GM21515 (cell line): ENCODE measurements around the gene HOOK1.
"Not testable (repeated sequence)": the region's sequence is repeated elsewhere in the genome, so short reads cannot be mapped to it uniquely, and the experiment has no call there.

Source experiments
- ATAC-seq: cut with Tn5 transposase; IDR thresholded peaks from one replicate; pipeline ENCODE4 v1.9.1; 2021; ENCODE audit not compliant: unreplicated experiment

The HOOK1 gene

DNA sequence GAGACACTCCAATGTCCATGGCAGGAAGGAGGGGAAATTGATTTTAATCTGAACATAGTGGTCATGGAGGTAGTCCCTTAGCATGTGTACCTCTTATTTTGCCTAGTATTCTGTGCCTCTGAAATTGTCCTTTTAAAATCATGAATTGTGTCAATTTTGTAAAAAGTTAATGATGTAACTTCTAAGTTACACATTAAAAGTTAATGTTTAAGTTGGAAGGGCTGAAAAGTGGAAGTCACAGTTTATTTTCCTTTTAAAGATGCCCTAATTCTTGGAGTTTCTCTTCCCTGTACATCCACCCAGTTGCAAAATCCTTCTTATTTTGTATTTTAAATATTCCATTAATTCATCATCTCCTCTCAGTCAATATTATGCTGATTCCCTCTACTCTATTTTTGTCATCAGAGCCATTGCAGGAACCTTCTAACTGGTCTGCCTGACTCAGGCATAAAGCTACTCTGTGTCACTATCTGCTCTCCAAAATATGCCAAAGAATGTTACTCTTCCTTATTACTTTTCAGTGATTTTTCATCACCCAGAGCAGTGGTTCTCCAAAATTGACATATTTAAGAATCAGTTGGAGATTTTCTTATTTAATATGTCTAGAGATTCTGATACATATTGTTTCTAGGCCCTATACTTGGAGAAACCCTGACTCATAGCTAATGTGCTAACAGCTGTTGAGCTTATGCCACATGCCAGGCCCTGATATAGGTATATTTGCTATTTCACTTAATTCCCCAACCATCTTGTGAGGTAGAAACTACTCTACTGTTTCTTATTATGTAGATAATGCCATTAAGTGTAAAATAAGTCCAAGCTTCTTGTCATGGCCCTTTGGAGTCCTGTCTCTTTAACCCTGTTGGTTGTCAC lies 5.1 kb downstream of the HOOK1 start:
- no peak for ATAC-seq

DNA sequence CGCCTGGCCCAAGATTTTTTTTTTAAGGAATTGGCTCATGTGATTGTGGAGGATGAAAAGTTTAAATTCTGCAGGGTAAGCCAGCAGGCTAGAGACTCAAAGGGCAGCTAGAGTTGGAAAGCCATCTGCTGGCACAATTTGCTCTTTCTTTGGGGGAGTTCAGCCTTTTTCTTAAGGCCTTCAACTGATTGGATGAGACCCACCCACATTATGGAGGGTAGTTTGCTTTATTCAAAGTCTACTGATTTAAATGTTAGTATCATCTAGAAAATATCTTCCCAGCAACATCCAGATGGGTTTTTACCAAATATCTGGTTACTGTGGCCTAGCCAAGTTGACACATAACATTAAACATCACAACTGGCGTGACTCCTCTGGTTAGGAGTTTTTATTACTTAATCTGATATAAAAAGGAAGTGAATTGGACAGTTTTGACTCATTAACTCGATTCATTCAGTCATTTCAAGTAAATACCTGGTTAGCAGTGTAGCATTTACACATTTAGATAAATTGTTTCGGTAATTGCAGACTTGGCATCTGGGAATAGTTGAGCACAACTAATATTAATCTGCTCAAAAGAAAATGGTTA lies 12.4 kb downstream of the HOOK1 start:
- ATAC-seq: no peak

DNA sequence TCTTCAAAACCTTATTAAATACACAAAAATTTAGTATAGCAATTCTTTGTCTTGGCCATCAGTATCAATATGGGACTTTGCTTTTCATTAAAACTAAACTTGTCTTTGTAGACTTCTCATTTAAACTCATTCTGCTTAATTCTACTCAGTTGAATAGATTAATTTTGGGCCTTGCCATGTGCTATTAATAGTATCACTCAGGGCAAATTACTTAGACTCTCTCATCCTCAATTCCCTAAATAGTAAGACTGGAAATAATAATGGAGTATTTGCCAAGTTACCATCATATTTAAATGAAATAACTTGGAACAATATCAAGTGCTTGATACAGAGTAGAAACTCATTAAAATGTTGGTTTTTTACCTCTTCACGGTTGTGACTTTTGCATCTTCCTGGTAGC lies 13.4 kb downstream of the HOOK1 start:
- ATAC-seq: no peak

DNA sequence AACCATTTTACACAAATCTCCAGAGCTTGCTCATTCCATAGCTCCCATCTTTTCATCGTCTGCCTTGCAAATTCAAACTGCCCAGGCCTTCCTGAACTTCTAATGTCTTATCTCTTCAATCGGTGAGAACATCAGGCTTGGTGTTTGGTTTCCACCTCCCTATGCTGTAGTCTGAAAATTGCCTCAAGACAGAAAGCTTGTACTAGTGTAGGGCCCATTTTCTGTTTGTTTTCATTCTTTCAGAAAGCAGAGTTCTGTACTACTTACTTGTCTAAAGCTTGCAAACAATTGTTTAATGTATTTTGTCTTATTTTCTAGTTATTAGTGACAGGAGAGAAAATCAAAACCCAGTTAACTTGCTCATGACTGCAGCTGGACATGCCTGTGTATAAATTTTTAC lies 16.8 kb downstream of the HOOK1 start:
- no peak for ATAC-seq

DNA sequence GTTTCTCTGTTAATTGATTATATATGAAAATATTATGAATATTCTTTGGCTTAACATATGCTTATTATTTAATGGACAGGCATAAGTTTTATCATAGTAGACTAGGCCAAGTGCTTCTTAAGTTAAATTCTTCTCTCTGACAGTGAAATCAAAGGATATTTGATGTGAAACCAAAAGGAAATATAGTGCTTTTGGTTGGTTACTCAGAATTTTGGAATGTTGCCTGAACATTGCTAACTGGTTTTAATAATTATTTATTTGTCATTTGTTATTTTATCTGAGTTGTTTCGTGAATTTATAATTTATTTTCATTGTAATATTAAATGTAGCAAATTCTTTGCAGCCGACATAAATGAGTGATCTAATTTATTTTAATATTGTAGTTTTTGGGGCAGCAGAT lies 18.3 kb downstream of the HOOK1 start:
- ATAC-seq: no peak

DNA sequence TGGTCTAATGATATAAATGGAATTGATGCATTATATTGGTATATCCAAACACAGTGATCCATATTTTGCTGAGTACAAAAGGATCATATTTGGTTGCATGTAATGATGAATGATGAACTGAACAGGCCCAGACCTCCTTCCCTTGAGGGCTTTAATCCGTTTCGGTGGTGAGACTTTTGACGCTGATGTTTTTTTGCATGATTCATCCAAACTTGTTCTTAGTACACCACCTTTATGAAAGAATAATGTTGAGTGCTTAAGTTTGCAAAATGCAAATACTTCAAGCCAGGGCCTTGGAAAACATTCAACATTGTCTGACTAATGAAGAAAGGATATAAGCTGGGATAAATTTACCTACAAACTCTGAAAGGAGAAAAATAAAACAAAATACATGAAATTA lies 19.2 kb downstream of the HOOK1 start:
- ATAC-seq: no peak

DNA sequence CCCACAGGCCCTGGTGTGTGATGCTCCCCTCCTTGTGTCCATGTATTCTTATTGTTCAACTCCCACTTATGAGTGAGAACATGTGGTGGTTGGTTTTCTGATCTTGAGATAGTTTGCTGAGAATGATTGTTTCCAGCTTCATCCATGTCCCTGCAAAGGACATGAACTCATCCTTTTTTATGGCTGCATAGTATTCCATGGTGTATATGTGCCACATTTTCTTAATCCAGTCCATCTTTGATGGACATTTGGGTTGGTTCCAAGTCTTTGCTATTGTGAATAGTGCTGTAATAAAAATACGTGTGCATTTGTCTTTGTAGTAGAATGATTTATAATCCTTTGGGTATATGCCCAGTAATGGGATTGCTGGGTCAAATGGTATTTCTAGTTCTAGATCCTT lies 23.1 kb downstream of the HOOK1 start:
- ATAC-seq: not testable (repeated sequence)

DNA sequence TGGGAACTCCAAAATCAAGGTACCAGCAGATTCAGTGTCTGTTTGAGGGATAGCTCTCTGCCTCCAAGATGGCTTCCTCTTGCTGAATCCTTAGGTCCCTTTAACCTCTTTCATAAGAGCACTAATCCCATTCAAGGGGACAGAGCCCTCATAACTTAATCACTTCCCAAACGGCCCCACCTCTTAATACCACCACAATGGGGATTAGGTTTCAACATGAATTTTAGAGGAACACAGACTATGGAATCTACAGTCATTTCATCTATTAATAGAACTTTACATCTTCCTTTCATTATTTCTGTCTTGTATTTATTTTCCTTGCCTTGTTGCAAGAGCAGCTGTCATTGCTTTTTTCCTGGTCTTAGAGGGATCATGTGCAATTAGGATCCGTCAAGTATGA lies 30.3 kb downstream of the HOOK1 start:
- ATAC-seq: no peak

DNA sequence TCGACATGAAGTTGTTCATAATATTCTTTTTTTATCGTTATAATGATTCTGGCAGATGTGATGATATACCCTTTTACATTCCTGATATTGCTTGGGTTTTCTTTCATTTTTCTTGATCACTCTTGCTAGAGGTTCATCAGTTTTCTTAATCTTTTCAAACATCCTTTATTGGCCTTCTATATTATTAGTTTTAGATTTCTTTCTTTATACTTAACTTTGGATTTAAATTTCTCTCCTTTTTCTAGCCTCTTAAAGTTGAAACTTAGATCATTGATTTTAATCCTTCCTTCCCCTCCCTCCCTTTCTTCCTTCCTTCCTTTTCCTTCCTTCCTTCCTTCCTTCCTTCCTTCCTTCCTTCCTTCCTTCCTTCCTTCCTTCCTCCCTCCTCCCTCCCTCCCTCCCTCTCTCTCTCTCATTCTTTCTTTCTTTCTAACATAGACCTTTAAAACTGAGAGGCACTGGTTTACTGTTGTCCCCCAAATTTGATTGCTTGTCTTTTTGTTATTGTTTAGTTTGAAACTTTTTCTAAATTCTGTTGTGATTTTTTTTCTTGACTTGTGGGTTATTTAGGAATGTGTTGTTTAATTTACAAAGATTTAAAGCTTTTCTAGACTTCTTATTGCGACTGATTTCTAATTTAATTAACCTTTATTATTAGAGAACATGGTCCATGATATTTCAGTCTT lies 31.6 kb downstream of the HOOK1 start:
- no peak for ATAC-seq

DNA sequence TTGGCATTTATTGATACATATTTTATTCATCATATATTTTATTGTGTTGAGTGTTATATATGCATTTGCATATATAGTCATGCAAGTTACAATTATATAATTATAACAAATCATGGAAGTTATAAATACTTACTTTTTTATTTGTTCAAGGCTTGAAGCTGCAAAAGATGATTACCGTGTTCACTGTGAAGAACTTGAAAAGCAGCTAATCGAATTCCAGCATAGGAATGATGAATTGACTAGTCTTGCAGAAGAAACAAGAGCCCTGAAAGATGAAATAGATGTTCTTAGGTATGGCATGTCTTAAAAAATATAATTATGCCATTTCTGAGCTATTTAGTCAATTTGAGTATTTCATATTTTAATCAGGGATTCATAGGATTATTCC lies 32.1 kb downstream of the HOOK1 start:
- ATAC-seq: no peak

DNA sequence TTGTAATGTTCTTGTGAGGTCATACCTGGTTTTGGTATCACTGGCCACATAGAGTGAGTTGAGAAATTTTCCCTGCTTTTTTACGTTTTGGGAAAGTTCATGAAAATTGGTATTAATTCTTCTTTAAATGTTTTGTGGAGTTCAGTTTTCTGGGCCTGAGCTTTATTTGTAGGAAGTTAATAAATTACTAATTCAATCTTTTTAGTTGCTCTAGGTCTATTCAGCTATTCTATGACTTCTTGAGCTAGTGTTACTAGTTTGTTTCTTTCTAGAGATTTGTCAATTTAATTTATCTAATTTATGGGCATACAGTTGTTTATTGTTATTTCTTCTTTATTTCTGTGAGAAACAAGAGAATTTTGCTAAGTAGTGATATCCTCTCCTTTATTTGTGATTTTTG lies 37.4 kb downstream of the HOOK1 start:
- ATAC-seq: no peak

DNA sequence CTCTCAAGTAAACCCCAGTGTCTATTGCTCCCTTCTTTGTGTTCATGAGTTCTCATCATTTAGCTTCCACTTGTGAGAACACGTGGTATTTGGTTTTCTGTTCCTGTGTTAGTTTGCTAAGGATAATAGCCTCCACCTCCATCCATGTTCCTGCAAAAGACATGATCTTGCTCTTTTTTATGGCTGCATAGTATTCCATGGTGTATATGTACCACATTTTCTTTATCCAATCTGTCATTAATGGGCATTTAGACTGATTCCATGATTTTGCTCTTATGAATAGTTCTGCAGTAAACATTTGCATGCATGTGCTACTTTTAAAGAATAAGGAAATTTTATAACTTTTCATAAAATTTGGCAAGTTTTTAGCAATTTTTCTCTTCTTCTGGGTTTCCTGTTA lies 40.5 kb downstream of the HOOK1 start:
- ATAC-seq: not testable (repeated sequence)

DNA sequence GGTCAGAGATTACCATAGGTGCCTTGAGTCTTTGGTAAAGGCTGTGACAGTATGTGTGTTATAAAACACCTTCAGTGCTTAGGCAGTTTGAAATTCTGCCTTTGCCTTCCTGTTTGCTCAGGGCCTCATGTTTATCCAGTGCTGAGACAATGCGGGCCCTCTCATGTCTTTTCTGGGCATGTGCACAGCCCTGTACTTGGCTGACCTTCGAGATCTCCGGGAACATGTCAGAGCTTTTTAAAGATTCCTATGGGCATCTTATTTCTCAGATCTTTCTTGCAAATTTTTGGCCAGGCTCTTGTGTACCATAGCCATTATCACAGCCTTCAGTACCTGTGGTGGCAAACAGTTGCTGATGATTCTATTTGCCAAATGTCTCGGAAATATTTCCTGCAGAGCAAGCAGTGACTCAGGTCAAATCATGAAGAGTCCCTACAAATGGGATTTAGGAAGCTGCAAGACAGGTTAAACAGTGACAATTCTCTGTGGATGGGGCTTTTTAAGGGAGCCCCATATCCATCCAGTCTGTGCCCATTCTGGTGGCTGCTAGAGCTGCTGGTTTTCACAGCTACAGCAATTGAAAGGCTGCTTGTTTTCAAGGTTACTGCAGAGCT lies 42.1 kb downstream of the HOOK1 start:
- ATAC-seq: no peak

DNA sequence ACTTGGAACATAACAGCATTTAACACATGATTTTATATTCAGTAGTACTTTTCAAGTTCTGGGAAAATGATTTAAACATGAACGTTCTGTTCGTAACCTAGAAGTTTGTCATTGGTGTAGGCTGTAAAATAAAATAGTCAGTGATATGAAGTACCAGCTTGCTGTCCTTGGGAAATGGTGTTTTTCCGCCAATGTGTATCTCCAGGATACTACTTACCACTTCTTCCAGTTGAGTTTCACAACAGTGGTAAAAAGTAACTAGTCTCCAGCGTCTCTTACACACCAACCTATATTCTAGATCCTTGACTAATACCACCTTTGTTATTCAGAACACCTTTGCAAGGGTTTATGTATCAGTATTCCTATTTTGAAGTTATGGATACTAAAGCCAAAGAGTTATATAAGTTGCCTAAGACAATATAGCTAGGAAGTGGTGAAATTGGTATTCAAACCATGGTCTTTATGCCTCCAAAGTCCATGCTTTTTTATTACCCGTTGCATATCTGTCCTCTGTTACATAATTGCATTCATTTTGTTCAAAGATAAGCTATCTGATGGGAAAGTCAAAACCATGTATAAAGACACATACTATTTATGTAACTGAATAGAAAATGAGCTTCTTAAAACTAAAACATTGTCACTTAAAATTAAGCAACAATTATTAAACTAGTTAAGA lies 43.1 kb downstream of the HOOK1 start:
- no peak for ATAC-seq

DNA sequence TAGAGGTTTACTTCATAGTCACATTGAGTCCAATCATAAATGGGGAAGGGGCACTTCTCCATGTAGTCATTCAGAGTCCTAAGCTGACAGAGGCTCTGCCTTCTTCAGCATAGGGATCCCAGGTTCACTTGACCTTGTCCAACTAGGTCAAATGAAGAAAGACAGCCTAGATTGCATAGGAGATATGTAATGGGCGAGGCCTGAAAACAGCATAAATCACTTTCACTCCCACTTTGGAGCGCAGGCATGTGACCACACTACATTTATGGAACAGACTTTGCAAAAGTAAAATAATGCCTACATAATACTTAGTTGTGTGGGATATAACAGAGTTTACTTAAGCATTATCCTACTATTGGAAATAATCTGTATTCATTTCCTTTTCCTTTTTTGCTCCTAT lies 51.7 kb downstream of the HOOK1 start:
- no peak for ATAC-seq

DNA sequence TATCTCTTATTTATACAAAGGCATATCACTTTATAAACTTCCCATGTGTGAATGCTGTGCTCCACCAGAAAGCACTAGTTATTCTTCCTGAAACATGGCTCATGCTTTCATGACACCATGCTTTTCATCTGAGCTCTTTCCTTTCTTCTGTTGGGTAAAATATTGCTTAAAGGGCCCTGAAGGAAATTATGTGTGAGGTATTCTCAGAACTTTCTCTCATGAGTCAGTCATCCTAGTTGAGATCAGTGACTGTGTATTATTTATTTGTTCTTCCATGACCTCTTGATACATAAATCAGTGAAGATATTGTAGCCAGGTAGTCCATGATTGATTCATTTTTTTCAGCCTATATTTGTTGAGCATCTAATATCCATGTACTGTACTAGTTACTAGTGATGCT lies 57.0 kb downstream of the HOOK1 start:
- no peak for ATAC-seq

DNA sequence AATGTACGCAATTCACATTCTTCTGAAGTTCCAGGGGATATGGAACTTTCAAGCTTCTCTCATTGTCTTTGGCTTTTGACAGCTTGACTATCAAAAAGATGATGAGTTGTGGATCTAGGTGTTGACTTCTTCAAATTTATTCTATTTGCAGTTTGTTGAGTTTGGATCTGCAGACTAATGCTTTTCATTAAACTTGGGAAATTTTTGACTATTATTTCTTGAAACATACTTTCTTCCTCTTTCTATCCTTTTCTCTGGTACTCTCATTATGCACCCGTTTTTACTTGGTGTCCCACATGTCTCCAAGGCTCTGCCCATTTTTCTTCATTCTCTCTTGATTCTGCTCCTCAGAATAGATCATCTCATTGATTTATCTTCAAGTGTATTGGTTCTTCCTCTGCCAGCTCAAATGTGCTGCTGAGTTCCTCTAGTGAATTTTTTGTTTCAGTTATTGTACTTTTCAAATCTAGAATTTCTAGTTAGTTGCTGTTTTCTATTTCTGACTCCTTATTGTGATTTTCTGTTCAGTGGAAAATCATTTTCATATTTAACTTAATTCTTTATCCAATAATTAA lies 62.4 kb downstream of the HOOK1 start:
- no peak for ATAC-seq

DNA sequence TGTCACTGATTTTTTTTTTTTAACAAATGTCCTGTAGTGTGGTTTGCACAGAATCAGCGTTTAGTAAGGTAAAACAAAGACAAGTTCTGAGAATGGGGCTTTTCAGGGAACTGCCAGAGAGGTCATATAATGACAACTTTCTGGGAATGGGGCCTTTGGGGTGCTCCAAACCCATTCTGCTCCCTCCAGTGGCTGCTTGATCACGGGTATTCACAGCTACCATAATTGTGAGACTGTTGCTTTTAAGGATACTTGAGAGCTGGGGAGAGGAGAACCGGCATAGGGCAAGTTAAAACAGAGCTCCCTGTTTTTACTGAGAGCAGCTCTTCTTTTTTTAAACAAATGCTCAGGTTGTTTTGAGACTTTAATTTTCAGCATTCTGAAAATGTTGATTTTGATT lies 63.6 kb downstream of the HOOK1 start:
- no peak for ATAC-seq

DNA sequence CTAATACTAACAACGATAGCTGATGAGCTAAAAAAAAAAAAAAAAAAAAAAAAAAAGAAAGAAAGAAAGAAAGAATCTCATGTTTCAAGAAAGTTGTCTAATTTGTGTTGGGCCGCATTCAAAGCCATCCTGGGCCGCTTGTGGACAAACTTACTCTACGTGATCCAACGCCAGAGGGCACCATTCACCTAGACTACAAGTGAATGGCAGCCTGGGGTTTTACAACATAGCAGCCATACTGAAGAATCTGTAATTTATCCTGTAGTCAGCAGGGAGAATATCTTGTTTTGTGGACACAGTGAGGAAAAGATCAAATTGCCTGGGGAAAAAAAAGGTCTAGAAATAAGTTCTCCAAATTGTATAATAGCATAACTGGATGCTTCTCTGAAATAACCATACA lies 64.8 kb downstream of the HOOK1 start:
- no peak for ATAC-seq

DNA sequence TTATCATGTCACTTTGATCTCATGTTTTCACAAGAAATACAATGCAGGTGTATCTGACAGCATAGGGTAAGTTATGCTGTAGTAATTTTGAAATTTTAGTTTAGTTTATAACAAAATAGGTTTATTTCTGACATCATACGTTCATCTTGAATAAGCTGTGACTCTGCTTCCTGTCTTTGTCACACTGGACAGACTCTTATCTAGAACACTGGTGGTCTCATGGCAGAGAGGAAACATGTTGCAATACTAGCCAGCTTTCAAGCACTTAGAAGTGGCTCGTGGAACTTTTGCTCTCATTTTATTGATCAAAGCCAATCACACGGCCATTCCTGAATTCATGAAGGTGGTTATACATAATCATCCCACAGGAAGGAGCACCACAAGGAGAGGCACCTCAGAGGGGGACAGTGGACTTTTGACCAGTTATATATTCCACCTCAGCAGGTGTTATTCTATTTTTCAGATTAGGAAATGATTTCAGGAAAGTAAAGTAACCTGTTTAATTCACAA lies 65.3 kb downstream of the HOOK1 start:
- no peak for ATAC-seq

DNA sequence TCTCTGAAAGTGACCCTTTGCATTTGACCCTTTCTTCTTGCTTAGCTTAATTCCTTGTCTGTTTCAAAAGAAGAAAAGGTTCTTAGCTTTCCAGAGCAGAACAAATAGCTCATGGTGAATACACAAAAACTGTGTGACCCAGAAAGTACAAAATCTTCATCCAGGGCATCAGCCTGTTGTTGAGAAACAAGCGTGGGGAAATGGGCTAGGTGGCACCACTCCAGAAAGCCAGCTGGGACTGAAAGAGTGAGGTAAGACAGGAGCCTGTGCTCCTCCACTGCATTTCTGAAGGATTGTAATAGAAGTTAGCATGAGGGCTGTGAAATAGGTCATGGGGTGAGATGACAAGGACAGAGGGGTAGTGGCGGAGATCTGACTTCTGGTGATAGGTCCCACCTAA lies 66.0 kb downstream of the HOOK1 start:
- no peak for ATAC-seq
